ENCODE data around the gene VSNL1. TPM values are rescaled to one million over a fixed set of nuclear protein-coding genes. Genes with fewer than 3 reads are reported as not detected.

The VSNL1 gene
- total and polyA plus RNA-seq, 2 donors (not counting 1 experiment from before 2014, with no cell fraction given) = not detected

DNA sequence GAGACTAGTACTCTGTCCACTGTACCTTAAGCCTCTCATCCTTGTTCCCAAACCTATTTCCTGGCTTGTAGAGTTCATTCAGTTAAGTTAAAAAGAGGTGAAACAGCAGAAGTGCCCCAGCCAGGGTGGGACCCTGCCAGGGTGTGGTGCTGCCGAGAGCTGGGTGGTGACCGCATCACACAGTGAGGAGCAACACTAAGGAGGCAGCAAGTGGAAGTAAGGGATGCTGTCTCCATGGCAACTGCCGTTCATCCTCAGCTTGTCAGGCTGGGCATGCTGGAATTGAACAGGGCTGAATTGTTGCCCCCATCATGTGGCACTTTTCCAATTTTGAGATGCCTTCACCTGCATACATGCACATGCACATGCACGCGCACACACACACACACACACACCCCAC is 77.0 kb downstream of the VSNL1 start:
- Mint-ChIP-seq H3K4me1 (no peaks in the 10 kb centered on the region), H3K4me3 (no peak overlapping the region), H3K9me3 (ENCODE audit: insufficient read depth) (no peaks in the 10 kb centered on the region), H3K27ac (no peak overlapping the region), H3K27me3 (peaks cover 35% of the 10 kb centered on the region)
- intact Hi-C loops (cut with micrococcal nuclease) = no loop called here
- 97% methylated on average over 3 of the region's 5 CpGs for WGBS (ENCODE audit: insufficient coverage)
- ChIA-PET CTCF (no interaction called here), POLR2A (no interaction called here)
- Histone ChIP-seq H3K9me3 (ENCODE audit: control extremely low read depth in 1 of 3, control insufficient read depth in 2 of 3, insufficient read depth in 1 of 3, low read length in 2 of 3) (no peaks in the 10 kb centered on the region), H2AFZ (ENCODE audit: insufficient read depth, low read depth, low read length, poor library complexity, severe bottlenecking) (no peak overlapping the region), H3K27ac (ENCODE audit: low read length in 2 of 2) (no peak overlapping the region), H3K79me2 (ENCODE audit: control insufficient read depth, insufficient read depth, low read length) (no peaks in the 10 kb centered on the region), H3K4me1 (ENCODE audit: control insufficient read depth in 2 of 2, insufficient read depth in 2 of 2, low read length in 2 of 2) (no peaks in the 10 kb centered on the region), H4K20me1 (ENCODE audit: control insufficient read depth, insufficient read depth, low read length, poor library complexity, severe bottlenecking) (no peaks in the 10 kb centered on the region), H3K27me3 (replicated peaks in 1 of 4; ENCODE audit: control extremely low read depth in 1 of 4, control insufficient read depth in 3 of 4, insufficient read depth in 4 of 4, low read length in 3 of 4) (peaks cover 0 to 10% (median 2%) of the 10 kb centered on the region in 4 experiments), H3K4me2 (replicated peaks; ENCODE audit: low read depth, low read length, poor library complexity, severe bottlenecking) (no peak overlapping the region), H3K9ac (ENCODE audit: low read length) (no peak overlapping the region), H3K4me3 (ENCODE audit: control extremely low read depth in 1 of 5, extremely low read depth in 1 of 5, insufficient read depth in 1 of 5, low read depth in 2 of 5, low read length in 4 of 5) (no peak overlapping the region), H3K36me3 (replicated peaks in 1 of 2; ENCODE audit: control extremely low read depth in 1 of 2, control insufficient read depth in 1 of 2, extremely low read depth in 1 of 2, insufficient read depth in 2 of 2, low read length in 1 of 2) (no peaks in the 10 kb centered on the region)
- DNase-seq = no peak
- TF ChIP-seq, protein P1, sequence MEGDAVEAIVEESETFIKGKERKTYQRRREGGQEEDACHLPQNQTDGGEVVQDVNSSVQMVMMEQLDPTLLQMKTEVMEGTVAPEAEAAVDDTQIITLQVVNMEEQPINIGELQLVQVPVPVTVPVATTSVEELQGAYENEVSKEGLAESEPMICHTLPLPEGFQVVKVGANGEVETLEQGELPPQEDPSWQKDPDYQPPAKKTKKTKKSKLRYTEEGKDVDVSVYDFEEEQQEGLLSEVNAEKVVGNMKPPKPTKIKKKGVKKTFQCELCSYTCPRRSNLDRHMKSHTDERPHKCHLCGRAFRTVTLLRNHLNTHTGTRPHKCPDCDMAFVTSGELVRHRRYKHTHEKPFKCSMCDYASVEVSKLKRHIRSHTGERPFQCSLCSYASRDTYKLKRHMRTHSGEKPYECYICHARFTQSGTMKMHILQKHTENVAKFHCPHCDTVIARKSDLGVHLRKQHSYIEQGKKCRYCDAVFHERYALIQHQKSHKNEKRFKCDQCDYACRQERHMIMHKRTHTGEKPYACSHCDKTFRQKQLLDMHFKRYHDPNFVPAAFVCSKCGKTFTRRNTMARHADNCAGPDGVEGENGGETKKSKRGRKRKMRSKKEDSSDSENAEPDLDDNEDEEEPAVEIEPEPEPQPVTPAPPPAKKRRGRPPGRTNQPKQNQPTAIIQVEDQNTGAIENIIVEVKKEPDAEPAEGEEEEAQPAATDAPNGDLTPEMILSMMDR (IDR thresholded peaks at IDR 0.05) = no peak
- no peak for TF ChIP-seq EZH2 (IDR thresholded peaks at IDR 0.05; ENCODE audit: borderline replicate concordance, insufficient read depth, low read depth, low read length, poor library complexity, severe bottlenecking)
- ATAC-seq (ENCODE audit: low read depth) = no peak

DNA sequence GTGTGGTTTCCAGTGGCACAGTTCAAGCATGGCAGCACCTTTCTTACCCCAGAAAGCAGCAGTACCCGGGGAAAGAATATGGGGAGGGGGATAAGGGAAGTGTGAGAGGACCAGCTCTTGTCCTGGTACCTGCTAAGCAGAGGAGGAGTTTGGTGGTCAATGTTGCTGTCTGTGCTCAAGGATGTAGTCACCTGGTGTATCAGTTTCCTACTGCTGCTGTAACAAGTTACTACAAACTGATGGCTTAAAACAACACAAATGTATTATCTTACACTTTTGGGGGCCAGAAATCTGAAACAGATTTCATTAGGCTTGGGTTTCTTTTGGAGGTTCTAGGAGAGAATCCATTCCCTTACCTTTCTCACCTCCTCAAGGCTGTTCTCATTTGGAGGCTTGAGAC is 77.5 kb downstream of the VSNL1 start:
- Histone ChIP-seq H3K79me2 (ENCODE audit: control insufficient read depth, insufficient read depth, low read length) (no peaks in the 10 kb centered on the region), H4K20me1 (ENCODE audit: control insufficient read depth, insufficient read depth, low read length, poor library complexity, severe bottlenecking) (no peaks in the 10 kb centered on the region), H3K9ac (ENCODE audit: low read length) (no peak overlapping the region), H3K27ac (ENCODE audit: low read length in 2 of 2) (no peak overlapping the region), H3K27me3 (replicated peaks in 1 of 4; ENCODE audit: control extremely low read depth in 1 of 4, control insufficient read depth in 3 of 4, insufficient read depth in 4 of 4, low read length in 3 of 4) (peaks cover 0 to 10% (median 2%) of the 10 kb centered on the region in 4 experiments), H2AFZ (ENCODE audit: insufficient read depth, low read depth, low read length, poor library complexity, severe bottlenecking) (no peak overlapping the region), H3K4me1 (ENCODE audit: control insufficient read depth in 2 of 2, insufficient read depth in 2 of 2, low read length in 2 of 2) (no peaks in the 10 kb centered on the region), H3K36me3 (replicated peaks in 1 of 2; ENCODE audit: control extremely low read depth in 1 of 2, control insufficient read depth in 1 of 2, extremely low read depth in 1 of 2, insufficient read depth in 2 of 2, low read length in 1 of 2) (no peaks in the 10 kb centered on the region), H3K9me3 (ENCODE audit: control extremely low read depth in 1 of 3, control insufficient read depth in 2 of 3, insufficient read depth in 1 of 3, low read length in 2 of 3) (no peaks in the 10 kb centered on the region), H3K4me3 (ENCODE audit: control extremely low read depth in 1 of 5, extremely low read depth in 1 of 5, insufficient read depth in 1 of 5, low read depth in 2 of 5, low read length in 4 of 5) (no peak overlapping the region), H3K4me2 (replicated peaks; ENCODE audit: low read depth, low read length, poor library complexity, severe bottlenecking) (no peak overlapping the region)
- Mint-ChIP-seq H3K4me3 (no peak overlapping the region), H3K4me1 (no peaks in the 10 kb centered on the region), H3K9me3 (ENCODE audit: insufficient read depth) (no peaks in the 10 kb centered on the region), H3K27ac (no peak overlapping the region), H3K27me3 (peaks cover 39% of the 10 kb centered on the region)
- ChIA-PET POLR2A (no interaction called here), CTCF (no interaction called here)
- DNase-seq (no peak), ATAC-seq (ENCODE audit: low read depth) (no peak)
- no peak for TF ChIP-seq EZH2 (IDR thresholded peaks at IDR 0.05; ENCODE audit: borderline replicate concordance, insufficient read depth, low read depth, low read length, poor library complexity, severe bottlenecking)
- TF ChIP-seq, protein P1 (IDR thresholded peaks at IDR 0.05) = no peak
- intact Hi-C loops (cut with micrococcal nuclease) = no loop called here
- 83% methylated on average over 1 of the region's 1 CpG for WGBS (ENCODE audit: insufficient coverage)

All from B cell (primary cell).